ENCODE measurements around the gene C4A.
A peak's percentile ranks its signal among the peaks of the same experiment; 100 is the strongest.
"Not testable (repeated sequence)": the region's sequence is repeated elsewhere in the genome, so short reads cannot be mapped to it uniquely, and the experiment has no call there.

The C4A gene

GRCh38 chr6:31961616-31962015 lies 20.2 kb upstream of the C4A start:
- DNase-seq, result no peak

GRCh38 chr6:31963921-31964320 lies 17.9 kb upstream of the C4A start:
- no peak for DNase-seq

- no peak for DNase-seq
Measured at GRCh38 chr6:31965700-31966099, 16.2 kb upstream of the C4A start.

- DNase-seq, result no peak
Measured at GRCh38 chr6:31966506-31966905, 15.4 kb upstream of the C4A start.

- no peak for DNase-seq
Measured at GRCh38 chr6:31966997-31967925, 14.6 kb upstream of the C4A start.

GRCh38 chr6:31967926-31968320 lies 13.9 kb upstream of the C4A start:
- no peak for DNase-seq

- DNase-seq, result no peak
Measured at GRCh38 chr6:31968326-31968725, 13.5 kb upstream of the C4A start.

- DNase-seq, result no peak
Measured at GRCh38 chr6:31968791-31969711, 12.8 kb upstream of the C4A start.

GRCh38 chr6:31969712-31970603 lies 11.9 kb upstream of the C4A start:
- DNase-seq, result no peak

- DNase-seq, result peak in 1 of 2 experiments; percentile 35
Measured at GRCh38 chr6:31970604-31971271, 11.1 kb upstream of the C4A start.

- DNase-seq, result peak in 1 of 2 experiments; percentile 43
Measured at GRCh38 chr6:31971279-31971992, 10.4 kb upstream of the C4A start.

- peak; percentile 98 to 99 for DNase-seq
Measured at GRCh38 chr6:31971993-31972708, 9.7 kb upstream of the C4A start, which contains the start of gene DXO. Gene DXO, minus strand, starts transcription at chr6:31972138. Its CDS starts 463 bp downstream, at chr6:31971675.

- no peak for DNase-seq
Measured at GRCh38 chr6:31972709-31973350, 9.0 kb upstream of the C4A start.

- DNase-seq, result not testable (repeated sequence)
Measured at GRCh38 chr6:31976065-31976464, 5.8 kb upstream of the C4A start.

GRCh38 chr6:31977816-31978431 lies 3.9 kb upstream of the C4A start:
- DNase-seq, result no peak

GRCh38 chr6:31978831-31979230 lies 3.0 kb upstream of the C4A start:
- DNase-seq, result no peak

GRCh38 chr6:31979238-31979898 lies 2.5 kb upstream of the C4A start:
- DNase-seq, result no peak

GRCh38 chr6:31980195-31980876 lies 1.5 kb upstream of the C4A start:
- not testable (repeated sequence) for DNase-seq
